Measurements from ENCODE around the gene C3orf33. TPM values are rescaled to one million over a fixed set of nuclear protein-coding genes. Genes with fewer than 3 reads are reported as not detected.

The C3orf33 gene
- total RNA-seq, 6 donors from 2014 or later, result 2.1 to 4.3 (median 3.3) TPM

DNA sequence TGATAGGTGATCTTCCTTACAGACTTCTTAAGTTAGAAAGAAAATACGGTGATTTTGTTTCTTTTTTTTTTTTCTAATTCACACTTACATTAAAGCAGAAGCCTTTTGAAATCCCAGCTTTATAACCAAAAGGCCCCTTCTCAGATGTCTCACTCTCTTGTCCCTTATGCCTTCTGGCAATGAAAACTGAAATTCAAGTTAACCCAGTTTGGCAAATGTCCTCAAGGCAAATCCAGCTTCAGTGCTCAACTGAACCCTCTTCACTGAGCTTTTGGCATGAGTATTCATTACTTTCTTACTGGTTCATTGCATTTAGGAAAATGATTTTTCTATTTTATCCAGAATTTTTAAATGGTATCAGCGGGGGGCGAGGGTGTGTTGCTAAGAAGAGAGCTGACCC lies 78.2 kb downstream of the C3orf33 start:
- TF ChIP-seq POLR2AphosphoS5 (IDR thresholded peaks at IDR 0.05), result no peak
- no peak for TF ChIP-seq EP300 (IDR thresholded peaks at IDR 0.05)
- no peak for TF ChIP-seq CTCF (IDR thresholded peaks at IDR 0.05)
- no peak for TF ChIP-seq POLR2A (IDR thresholded peaks at IDR 0.05)
- Histone ChIP-seq H3K4me3 (no peak overlapping the region), H3K27ac (no peak overlapping the region), H3K27me3 (no peaks in the 10 kb centered on the region), H3K4me1 (no peaks in the 10 kb centered on the region), H3K9me3 (no peaks in the 10 kb centered on the region), H3K36me3 (no peaks in the 10 kb centered on the region)
- ATAC-seq (ENCODE audit: low FRiP score in 2 of 2) (no peak), DNase-seq (no peak)
- WGBS, 2 donors, result 86 to 93% methylated on average over 3 of the region's 3 CpGs

DNA sequence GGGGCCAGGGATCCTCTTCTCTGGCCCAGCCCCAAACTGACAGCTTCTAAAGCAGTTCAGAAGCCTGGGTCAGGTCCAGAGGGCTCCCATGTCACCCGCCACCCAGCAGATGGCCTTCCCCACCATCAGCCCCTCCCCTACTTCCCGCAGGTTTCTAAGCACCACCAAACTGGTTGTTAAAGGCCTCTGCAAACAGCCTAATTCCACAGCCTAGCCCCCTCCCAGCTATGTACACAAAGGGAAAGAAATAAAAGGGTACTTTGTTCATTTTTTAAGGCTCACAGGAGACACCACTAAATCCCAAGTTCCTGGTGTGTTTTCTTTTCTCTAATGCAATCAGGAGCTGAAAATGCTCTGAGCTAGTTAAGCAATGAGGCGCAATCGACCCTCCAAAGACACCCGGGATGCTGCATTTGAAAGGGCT lies 91.8 kb downstream of the C3orf33 start:
- Histone ChIP-seq H3K36me3 (no peaks in the 10 kb centered on the region), H3K27me3 (no peaks in the 10 kb centered on the region), H3K27ac (no peak overlapping the region), H3K4me3 (no peak overlapping the region), H3K9me3 (peaks cover 0 to 11% (median 6%) of the 10 kb centered on the region in 4 donors), H3K4me1 (no peaks in the 10 kb centered on the region)
- 50 to 63% methylated on average over 5 of the region's 5 CpGs for whole genome bisulfite sequencing, 2 donors
- DNase-seq (no peak), ATAC-seq (ENCODE audit: low FRiP score in 2 of 2) (no peak)
- no peak for TF ChIP-seq POLR2A (IDR thresholded peaks at IDR 0.05)
- no peak for TF ChIP-seq POLR2AphosphoS5 (IDR thresholded peaks at IDR 0.05)

Other genes starting within 250 kb of the C3orf33 start
- 10 to 100 TPM in 4 of 6 donors, 1 to 10 TPM in 2; 7.7 to 26.3 (median 13.6) TPM for gene PLCH1, start 61.2 kb downstream of the C3orf33 start, total RNA-seq
- 10 to 100 TPM; 12.6 to 43.3 (median 31.1) TPM for gene SLC33A1, start 48.1 kb upstream of the C3orf33 start, total RNA-seq
- gene GMPS, start 64.4 kb upstream of the C3orf33 start, total RNA-seq, result 10 to 100 TPM in 5 of 6 donors, 1 to 10 TPM in 1; 9.4 to 38.0 (median 28.5) TPM

Data from upper lobe of left lung (tissue), 6 donors.